GM21423 (cell line): ENCODE data around the gene SELENOM.
"Not testable (repeated sequence)": the region's sequence is repeated elsewhere in the genome, so short reads cannot be mapped to it uniquely, and the experiment has no call there.

Source experiments
- ATAC-seq: cut with Tn5 transposase; IDR thresholded peaks from one replicate; pipeline ENCODE4 v1.9.1; 2021; ENCODE audit warnings: mild to moderate bottlenecking, moderate library complexity; ENCODE audit not compliant: unreplicated experiment

SELENOM gene

DNA sequence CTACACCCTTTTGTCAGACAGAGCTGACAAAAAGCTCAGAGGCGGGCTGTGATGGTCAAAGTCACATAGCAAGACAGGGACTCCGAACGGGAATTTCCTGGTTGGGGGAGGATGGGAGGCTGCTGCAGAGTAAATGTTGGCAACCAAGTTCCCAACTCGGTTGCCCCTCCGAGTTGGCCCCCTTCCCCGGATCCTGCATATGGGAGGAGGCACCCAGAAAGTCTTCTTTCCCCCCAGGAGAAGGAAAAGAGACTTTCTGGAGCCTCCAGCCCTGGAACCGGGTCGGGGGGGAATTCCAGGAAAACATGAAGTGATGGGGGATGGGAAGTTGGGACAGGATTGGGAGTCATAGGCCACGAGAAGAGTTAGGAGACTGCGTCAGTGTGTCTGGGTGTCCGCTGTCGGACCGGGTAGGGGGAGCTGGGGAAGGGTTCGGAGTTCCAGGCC is 614 bp downstream of the SELENOM start:
- ATAC-seq: no peak

DNA sequence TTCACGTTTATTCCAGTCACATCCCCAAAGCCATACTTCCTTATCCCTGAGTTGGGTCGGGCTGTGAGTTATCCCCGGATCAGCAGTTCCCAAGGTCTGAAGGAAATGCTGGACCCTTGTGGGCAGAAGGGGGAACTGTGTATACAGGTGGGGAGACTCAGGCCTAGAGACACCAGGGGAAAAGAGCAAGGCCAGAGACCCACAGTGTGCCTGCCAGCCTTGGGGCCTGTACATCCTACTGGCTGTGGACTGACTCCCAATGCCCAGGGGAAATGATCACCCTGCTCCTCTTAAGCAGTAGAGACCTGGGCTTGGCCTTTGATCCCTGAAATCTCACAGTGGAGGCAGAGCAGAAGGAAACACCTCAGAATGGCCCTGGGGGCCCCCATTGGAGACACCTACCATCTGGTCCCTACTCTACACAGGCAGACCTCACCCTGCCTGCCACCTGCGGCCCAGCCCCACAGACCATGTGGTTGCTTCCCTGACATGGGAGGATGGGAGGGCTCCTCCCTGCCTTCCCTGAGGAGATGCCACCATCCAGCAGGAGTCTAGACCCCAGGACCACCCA is 1.3 kb downstream of the SELENOM start:
- ATAC-seq: no peak

DNA sequence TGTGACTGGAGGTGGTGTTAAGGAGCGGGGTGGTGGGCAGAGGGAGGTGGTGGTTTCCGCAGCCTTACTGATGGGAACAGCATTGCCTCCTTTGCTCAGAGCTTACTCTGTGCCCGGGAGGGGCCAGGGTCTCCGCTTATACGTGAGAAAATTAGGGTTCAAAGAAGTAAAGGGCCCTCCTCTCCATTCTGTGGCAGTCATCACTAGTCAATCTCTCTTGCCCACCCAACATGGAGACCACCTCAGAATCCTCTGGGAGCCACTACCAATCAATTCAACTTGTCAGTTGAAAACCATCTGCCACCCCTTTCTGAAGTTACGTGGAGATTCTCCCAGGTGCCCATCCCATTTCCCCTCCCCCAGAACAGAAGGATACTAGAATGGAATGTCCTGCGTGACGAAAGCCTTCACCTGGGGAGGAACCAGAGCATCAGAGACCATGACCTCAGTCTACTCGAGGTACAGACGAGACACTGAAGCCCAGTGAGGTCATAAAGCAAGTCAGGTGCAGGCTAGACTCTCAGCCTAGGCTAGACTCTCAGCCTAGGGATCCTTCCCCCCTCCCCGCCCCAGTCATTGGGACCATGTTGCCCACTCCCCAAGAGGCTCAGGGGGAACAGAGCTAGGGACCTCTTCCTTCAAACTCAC is 2.0 kb downstream of the SELENOM start:
- ATAC-seq: no peak

DNA sequence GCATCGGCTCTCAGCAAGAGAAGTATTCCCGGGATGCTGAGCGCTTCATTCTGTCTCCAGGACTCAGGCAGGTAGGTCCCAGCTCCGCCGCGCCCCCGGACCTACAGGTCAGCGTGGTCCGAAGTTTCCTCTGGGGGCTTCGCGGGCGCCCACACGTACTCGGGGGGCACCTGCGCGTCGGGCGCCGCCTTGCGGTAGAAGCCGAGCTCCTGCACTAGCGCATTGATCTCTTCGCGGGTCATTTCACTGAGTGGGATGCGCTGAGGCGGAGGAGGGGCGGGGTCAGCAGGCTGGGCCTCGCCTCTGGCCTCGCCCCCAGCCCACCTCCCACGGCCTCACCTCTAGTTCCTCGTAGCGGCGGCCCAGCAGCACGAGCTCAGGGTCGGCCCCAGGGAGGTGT is 2.5 kb downstream of the SELENOM start:
- no peak for ATAC-seq

DNA sequence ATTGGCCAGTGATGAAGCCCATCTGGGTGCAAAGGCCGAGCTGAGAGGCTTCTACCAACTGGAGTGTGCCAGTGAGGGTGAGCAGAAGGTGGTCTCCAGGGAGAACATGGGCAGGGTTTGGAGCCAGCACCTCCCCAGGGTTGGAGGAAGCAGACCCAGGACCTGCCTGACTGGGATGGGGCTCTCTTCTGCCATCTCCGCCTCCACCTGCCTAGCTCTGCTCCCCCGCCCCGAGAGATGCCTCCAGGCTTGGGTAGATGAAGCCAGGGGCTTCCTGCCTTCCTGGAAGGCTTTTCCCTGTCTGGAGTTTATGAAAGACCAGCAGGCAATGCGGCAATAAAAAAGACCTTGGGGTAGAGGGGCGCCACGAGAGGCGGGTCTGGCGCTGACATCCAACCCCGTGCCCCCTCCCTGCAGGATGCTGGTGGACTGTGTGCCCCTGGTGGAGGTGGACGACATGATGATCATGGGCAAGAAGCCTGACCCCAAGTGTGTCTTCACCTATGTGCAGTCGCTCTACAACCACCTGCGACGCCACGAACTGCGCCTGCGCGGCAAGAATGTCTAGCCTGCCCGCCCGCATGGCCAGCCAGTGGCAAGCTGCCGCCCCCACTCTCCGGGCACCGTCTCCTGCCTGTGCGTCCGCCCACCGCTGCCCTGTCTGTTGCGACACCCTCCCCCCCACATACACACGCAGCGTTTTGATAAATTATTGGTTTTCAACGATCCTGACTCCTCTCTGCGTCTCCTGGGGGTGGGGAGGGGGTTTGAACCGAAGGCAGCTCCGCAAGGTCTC is 3.3 kb downstream of the SELENOM start:
- no peak for ATAC-seq

DNA sequence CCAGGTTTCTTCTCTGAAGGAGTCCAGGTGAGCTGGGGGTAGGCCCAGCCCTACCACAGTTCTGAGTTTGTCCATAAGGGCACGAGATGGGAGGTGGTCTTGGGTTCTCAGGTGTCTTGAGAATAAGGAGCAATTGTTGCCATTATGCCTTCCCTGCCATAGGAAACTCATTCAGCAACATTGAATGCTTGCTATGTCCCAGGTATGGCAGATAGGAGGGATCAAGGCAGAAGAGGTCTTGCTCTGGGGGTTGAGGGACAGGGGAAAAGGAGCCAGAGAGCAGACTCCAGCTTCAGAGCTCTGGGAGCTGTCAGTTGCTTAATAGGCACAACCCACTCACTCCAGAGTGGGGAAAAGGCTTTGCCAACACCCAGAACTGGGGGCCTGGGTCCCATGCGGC is 4.3 kb downstream of the SELENOM start:
- ATAC-seq: no peak

DNA sequence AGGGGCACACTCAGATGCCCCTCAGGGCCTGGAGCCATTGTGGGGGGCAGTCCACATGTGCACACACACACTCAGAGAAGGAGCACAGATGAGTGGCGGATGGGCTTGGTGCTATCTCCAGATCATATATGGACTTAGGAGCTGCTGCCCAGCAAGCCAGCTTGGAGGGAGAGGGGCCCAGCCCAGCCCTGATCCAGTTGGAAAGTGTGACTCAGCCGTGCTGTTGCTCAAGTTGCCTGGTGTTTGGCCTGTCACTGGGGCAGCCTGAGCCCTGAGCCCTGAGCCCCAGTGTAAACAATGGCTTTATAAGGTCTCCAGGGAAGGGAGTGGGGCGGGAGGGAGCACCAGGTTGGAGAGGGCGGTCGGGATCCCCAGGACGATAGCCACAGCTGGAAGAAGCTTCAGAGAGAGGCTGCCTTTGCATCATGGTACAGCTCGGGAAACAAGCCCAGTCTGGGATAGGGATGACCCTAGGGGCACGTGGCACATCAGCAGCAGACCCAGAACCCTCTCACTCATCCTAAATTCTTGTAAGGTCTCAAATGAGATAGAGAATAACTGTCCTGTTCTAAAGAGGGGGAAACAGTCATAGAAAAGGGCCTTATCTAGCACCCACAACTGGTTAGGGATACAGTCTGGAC is 4.8 kb downstream of the SELENOM start:
- ATAC-seq: no peak

DNA sequence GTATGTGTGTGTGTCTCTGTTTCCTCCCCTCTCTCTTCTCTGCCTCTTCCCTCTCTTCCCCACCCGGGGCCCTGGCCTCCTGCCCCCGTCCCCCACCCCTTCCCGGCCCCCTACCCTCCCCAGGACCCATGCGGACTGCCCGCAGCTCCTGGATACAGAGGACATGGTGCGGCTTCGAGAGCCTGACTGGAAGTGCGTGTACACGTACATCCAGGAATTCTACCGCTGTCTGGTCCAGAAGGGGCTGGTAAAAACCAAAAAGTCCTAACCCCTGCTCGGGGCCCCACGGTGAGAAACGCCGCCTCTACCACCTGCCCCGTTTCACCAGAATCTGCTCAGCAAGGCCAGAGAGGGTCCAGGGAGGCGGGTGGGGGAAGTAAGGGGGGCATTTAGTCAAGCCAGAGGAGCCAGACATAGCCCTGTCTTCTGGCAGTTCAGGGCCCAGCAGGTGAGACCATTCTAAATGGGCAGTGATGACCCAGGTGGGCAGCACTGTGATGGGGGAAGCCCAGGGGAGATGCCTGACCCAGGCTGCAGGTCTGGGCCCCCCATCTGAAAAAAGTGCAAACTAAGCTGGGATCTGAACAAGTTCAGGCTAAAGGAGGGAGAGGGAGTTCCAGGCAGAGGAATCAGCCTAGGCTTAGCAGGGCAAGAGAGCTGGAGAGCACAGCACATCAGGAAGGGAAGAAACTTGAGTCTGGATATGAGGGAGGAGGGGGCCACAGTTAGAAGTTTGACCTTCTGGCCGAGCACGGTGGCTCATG is 6.4 kb downstream of the SELENOM start:
- no peak for ATAC-seq

DNA sequence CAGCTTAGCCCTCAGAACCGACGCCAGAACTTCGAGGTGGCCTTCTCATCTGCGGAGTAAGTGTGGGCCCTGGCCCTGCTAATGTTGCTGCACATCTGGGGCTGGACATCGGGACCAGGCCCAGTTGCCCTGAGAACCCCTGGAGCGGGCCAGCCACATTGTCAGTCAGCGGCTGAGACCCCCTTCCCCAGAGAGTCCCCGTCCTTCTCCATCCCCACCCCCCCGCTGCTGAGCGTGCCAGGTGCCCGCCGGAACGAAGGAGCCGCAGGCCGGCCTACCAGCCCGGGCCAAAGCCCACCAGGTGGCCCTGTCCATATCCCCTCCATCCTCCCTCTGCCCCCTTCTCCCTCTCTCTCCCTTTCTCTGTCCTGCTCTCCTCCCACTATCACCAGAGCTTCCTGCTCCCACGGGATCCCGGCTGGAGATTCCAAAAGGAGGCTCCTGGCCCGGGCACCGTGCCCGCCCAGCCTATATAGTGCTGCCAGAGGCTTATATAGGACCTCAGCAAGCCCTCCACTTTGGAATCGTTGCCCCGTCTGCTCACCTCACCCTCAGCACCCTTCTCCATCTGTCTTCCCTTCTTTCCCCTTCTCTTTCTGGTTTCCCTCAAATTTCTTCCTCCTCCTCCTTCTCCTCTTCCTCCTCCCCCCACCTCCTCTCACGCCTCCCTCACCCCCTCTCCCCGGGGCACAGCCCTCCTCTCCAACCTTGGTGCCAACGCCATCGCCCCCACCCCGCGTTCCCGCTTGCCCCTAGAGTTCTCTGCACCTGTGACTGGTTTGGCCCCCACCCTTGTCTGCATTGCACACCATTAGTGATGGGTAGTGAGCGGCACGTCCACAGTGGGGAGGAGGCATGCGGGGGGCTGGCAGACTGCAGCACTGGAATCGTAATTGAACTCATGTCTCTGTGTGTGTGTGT is 7.3 kb downstream of the SELENOM start:
- ATAC-seq: no peak

DNA sequence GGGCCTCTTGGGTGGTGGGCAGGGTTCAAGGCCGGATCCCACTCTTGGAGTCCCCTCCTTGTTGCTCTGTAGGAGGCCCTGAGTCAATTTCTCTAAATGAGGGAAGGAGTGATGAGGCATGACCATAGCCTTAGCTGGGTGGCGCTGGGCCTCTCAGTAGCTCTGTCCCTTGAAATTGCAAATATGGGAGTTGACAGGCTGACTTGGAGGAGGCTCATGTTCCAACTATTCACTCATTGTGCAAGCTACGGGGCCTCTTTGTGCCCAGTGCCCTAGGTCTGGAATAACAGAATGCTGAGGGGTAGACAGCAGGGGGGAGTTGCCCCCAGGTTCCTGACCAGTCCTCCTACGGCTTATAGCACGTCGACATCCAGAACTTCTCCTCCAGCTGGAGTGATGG is 8.0 kb downstream of the SELENOM start:
- ATAC-seq: no peak

DNA sequence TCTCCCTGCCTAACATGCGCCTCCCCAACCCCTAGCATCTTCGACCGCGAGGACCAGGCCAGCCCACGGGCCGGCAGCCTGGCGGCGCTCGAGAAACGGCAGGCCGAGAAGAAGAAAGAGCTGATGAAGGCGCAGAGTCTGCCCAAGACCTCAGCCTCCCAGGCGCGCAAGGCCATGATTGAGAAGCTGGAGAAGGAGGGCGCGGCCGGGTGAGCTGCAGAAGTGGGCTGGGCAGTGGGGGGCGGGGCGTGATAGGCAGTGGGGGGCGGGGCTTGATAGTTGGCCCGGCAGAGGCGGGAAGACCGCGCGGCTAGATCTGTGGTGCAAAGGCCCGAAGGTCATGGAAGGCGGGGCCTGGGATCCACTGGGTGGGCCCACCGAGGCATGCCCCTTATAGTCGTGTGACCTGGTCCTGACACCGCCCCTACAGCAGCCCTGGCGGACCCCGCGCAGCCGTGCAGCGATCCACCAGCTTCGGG is 8.7 kb downstream of the SELENOM start:
- ATAC-seq: no peak

DNA sequence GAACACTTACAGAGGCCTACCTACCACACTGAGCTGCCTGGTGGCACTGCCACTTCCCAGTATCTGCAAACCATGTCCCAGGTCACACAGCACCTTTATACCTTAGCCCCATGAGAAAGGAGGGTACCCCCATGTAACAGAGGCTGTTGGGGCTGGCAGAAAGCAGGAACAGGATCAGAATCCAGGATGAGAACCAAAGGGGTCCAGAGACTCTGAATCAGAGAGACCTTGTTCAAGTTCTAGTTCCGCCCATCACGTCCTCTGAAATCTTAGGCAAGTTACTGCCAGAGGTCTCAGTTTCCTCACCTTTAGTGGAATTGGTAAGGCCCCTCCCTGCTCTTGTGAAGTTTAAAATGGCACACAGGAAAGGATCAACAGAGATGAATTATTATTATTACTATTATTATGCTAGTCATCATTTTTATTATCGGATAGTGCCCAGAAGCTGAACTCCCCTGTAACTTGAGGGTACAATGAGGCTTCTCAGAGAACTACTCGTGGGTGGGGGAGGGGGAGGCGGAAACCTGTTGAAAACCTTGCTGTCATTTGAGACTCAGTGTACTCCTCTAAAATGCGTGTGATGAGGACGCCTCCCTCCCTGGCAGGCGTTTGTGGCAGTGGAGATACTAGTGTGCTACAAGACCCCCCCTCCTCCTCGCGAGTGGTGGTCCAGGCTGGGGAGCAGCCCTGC is 9.3 kb downstream of the SELENOM start:
- ATAC-seq: no peak

DNA sequence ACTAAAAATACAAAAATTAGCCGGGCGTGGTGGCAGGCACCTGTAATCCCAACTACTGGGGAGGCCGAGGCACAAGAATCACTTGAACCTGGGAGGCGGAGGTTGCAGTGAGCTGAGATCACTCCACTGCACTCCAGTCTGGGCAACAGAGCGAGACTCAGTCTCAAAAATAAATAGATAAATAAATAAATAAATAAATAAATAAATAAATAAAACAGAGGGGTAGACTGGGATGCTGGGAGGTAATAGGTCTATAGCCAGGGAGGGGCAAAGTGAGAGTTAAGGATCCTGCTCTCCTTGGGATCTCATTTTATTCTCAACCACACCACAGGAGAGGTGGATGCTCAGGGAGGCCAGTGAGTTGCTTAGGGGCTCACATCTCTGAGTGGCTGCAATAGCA is 9.8 kb downstream of the SELENOM start:
- ATAC-seq: not testable (repeated sequence)

DNA sequence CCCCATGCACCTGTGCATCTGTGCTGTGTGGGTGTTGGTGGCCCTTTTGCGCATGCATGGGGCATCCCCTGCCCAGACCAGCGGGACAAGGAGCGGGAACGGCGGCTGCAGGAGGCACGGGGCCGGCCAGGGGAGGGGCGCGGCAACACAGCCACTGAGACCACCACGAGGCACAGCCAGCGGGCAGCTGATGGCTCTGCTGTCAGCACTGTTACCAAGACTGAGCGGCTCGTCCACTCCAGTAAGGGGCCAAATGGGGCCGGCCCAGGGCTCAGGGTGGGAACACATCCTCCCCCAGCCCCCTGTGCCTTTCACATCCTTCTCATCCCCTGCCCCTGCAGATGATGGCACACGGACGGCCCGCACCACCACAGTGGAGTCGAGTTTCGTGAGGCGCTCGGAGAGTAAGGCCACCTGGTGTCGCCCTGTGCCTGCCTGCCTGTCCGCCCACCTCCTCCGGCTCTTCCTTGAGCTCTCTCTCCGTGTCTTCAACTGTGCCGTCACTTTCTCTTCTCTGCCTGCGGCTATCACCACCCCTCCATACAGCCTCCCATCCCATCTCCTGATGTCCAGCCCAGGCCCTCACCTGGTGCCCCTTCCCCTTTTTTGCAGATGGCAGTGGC is 10.6 kb downstream of the SELENOM start:
- no peak for ATAC-seq

DNA sequence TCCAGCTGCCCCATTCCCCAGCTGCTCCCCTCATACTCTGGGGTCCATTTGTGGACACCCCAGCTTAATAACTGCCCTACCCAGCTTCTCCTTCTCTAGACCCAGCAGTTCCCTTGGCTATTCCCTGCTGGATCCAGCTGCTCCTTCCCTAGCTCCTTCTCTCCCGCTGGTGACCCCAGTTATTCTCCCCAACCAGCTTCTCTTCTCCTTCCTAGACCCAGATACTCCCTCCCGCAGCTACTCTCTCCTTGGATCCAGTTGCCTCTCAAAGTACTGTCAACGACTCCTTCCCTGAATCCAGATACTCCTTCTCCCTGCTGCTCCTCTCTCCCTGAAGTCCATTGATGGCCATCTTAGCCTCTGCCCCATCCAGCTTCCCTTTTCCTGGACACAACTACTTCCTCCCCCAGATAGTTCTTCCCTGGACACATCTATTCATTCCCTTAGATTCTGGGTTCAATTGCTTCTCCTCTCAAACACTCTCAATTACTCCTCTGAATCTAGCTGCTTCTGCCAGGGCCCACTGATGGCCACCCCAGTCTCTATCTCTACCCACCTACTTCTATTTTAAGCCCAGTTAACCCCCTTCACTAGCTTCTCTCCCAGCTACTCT is 11.6 kb downstream of the SELENOM start:
- no peak for ATAC-seq

DNA sequence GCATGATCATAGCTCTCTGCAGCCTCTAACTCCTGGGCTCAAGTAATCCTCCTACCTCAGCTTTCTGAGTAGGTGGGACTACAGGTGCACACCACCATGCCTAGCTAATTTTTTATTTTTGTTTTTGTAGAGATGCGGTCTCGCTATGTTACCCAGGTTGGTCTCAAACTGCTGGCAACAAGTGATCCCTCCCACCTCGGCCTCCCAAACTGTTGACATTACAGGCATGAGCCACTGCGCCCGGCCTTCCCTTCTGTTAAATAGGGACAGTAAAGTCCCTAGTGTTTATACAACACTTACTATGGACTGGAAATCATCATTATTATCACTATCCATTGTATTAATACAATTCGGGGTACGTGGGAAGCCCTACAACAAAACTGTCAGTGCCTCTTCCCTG is 12.6 kb downstream of the SELENOM start:
- no peak for ATAC-seq

DNA sequence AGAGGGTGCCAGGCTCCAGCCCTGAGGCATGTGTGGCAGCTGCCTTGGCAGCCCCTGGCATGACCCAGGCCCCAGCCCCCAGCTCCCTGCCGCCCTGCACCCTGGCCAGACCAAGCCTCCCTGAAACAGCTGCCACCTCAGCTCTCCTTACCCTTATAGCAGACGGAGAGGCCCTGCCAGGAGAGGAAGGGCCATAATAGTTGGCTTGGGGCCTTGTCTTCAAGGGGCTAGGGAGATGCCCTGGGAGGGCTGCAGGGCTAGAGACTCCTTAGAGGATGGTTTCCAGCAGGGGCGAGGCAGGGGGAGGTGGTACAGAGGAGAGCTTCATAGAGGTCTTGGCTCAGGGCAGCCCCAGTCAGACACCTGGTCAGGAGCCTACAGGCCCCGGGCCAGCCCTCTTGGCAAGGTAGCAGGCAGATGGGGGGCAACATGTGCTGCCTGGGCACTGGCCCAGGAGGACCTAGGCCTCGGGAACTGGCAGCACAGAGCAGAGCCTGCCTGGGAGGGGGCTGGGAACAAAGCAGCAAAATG is 13.3 kb downstream of the SELENOM start:
- ATAC-seq: no peak
